ENCODE measurements around the gene VENTX. TPM values are rescaled to one million over a fixed set of nuclear protein-coding genes. Genes with fewer than 3 reads are reported as not detected.

VENTX gene
- total and polyA plus RNA-seq, 2 donors, result 0.09 to 1.5 TPM

DNA sequence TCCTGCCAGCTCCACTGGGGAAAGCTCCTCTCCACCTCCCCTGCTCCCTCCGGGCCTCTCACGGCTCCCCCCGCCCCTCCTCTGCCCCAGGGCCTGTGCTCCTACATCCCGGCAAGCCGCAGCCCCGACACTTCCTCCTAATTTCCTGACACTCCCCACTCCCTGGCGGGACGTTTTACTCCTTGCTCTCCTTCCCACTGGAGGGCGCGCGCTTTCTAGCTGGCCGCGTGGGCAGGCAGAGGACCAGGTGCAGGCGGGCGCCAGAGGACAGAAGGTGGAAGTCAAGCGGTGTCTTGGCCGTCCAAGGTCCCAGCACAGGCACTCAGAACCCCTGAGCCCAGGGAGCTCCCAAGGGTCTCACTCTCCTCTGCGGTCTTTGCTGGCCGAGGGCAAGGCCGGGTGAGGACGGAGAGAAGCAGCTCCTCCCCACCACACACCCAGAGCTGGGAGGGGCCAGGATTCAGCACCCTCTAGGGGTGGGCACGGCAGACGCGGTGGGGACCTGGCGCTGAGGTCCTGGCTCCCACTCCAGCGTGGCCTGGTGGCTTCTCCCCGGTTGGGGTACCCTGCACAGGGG is 19.9 kb downstream of the VENTX start:
- Histone ChIP-seq H3K9me3 (ENCODE audit: control insufficient read depth in 2 of 2, insufficient read depth in 1 of 2, low read length in 1 of 2) (peaks cover 0 to 5% of the 10 kb centered on the region in 2 donors), H3K4me3 (ENCODE audit: low read length in 2 of 2) (peak overlapping the region in 1 of 2 donors; percentile 16), H3K4me1 (ENCODE audit: control insufficient read depth in 2 of 2, insufficient read depth in 2 of 2, low read length in 2 of 2) (peaks cover 26 to 45% of the 10 kb centered on the region in 2 donors), H3K27me3 (ENCODE audit: control insufficient read depth in 2 of 2, insufficient read depth in 1 of 2, low read length in 1 of 2) (peaks cover 0 to 52% of the 10 kb centered on the region in 2 donors), H3K27ac (ENCODE audit: low read depth in 1 of 2, low read length in 1 of 2) (peak overlapping the region in 1 of 2 donors; percentile 39), H3K36me3 (ENCODE audit: control insufficient read depth in 2 of 2, insufficient read depth in 2 of 2, low read length in 1 of 2) (no peaks in the 10 kb centered on the region)
- DNase-seq (ENCODE audit: low read depth in 6 of 9, low spot score in 9 of 9), result peak in 1 of 9 donors; percentile 36
- WGBS, result 2% methylated on average over 27 of the region's 27 CpGs

- peaks cover 0 to 57% of the 10 kb centered on the region in 2 donors for H3K27me3 ChIP-seq (ENCODE audit: control insufficient read depth in 2 of 2, insufficient read depth in 1 of 2, low read length in 1 of 2)
- DNase-seq (ENCODE audit: low read depth in 6 of 9, low spot score in 9 of 9), result peak in 1 of 9 donors; percentile 40
- H3K9me3 ChIP-seq (ENCODE audit: control insufficient read depth in 2 of 2, insufficient read depth in 1 of 2, low read length in 1 of 2), result peaks cover 0 to 5% of the 10 kb centered on the region in 2 donors
- peak overlapping the region in 1 of 2 donors; percentile 39 for H3K27ac ChIP-seq (ENCODE audit: low read depth in 1 of 2, low read length in 1 of 2)
- 25% methylated on average over 21 of the region's 21 CpGs for WGBS
- no peaks in the 10 kb centered on the region for H3K36me3 ChIP-seq (ENCODE audit: control insufficient read depth in 2 of 2, insufficient read depth in 2 of 2, low read length in 1 of 2)
- no peak overlapping the region for H3K4me3 ChIP-seq (ENCODE audit: low read length in 2 of 2)
- H3K4me1 ChIP-seq (ENCODE audit: control insufficient read depth in 2 of 2, insufficient read depth in 2 of 2, low read length in 2 of 2), result peaks cover 26 to 49% of the 10 kb centered on the region in 2 donors
Measured at GRCh38 chr10:133258066-133258817, 20.6 kb downstream of the VENTX start.

GRCh38 chr10:133258818-133259601 is 21.4 kb downstream of the VENTX start:
- H3K27ac ChIP-seq (ENCODE audit: low read depth in 1 of 2, low read length in 1 of 2), result peak overlapping the region; percentile 17 to 62

DNA sequence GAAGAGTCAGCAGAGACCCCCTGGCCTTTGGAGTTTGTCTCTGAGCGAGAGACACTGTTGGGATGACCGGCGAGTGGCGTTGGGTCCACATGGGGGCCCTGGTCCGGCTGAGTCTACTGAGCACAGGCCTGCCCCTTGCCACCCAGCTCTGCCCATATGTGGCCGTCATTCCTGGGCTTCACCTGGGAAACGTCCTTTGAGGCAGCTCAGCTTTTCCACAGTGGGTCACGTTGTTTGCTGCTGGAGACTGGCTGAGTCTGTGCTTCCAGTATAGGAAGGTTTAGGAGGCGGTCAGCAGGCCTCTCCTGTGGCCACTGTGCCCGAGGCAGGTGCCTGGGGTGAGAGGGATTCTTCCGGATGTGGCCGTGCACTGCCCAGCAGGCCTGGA is 21.9 kb downstream of the VENTX start:
- no peak overlapping the region for H3K4me3 ChIP-seq (ENCODE audit: low read length in 2 of 2)
- peak overlapping the region in 1 of 2 donors; percentile 17 for H3K27ac ChIP-seq (ENCODE audit: low read depth in 1 of 2, low read length in 1 of 2)
- WGBS, result 45% methylated on average over 12 of the region's 12 CpGs
- no peaks in the 10 kb centered on the region for H3K36me3 ChIP-seq (ENCODE audit: control insufficient read depth in 2 of 2, insufficient read depth in 2 of 2, low read length in 1 of 2)
- peaks cover 26 to 52% of the 10 kb centered on the region in 2 donors for H3K4me1 ChIP-seq (ENCODE audit: control insufficient read depth in 2 of 2, insufficient read depth in 2 of 2, low read length in 2 of 2)
- H3K27me3 ChIP-seq (ENCODE audit: control insufficient read depth in 2 of 2, insufficient read depth in 1 of 2, low read length in 1 of 2), result peaks cover 0 to 57% of the 10 kb centered on the region in 2 donors
- H3K9me3 ChIP-seq (ENCODE audit: control insufficient read depth in 2 of 2, insufficient read depth in 1 of 2, low read length in 1 of 2), result peaks cover 0 to 5% of the 10 kb centered on the region in 2 donors
- DNase-seq (ENCODE audit: low read depth in 6 of 9, low spot score in 9 of 9), result no peak

More at GRCh38 chr10:133258818-133259601, 21.4 kb downstream of the VENTX start:
- H3K9me3 ChIP-seq (ENCODE audit: control insufficient read depth in 2 of 2, insufficient read depth in 1 of 2, low read length in 1 of 2), result peaks cover 0 to 5% of the 10 kb centered on the region in 2 donors
- peaks cover 26 to 49% of the 10 kb centered on the region in 2 donors for H3K4me1 ChIP-seq (ENCODE audit: control insufficient read depth in 2 of 2, insufficient read depth in 2 of 2, low read length in 2 of 2)
- peaks cover 0 to 57% of the 10 kb centered on the region in 2 donors for H3K27me3 ChIP-seq (ENCODE audit: control insufficient read depth in 2 of 2, insufficient read depth in 1 of 2, low read length in 1 of 2)
- no peaks in the 10 kb centered on the region for H3K36me3 ChIP-seq (ENCODE audit: control insufficient read depth in 2 of 2, insufficient read depth in 2 of 2, low read length in 1 of 2)
- 9% methylated on average over 24 of the region's 24 CpGs for WGBS
- no peak overlapping the region for H3K4me3 ChIP-seq (ENCODE audit: low read length in 2 of 2)
- peak in 3 of 9 donors; percentile 28 to 73 (median 48) for DNase-seq (ENCODE audit: low read depth in 6 of 9, low spot score in 9 of 9)

GRCh38 chr10:133260895-133261725 is 23.5 kb downstream of the VENTX start:
- H3K4me1 ChIP-seq (ENCODE audit: control insufficient read depth in 2 of 2, insufficient read depth in 2 of 2, low read length in 2 of 2), result peaks cover 26 to 52% of the 10 kb centered on the region in 2 donors
- 36% methylated on average over 50 of the region's 50 CpGs for WGBS

GRCh38 chr10:133261726-133262325 is 24.2 kb downstream of the VENTX start:
- peak in 4 of 9 donors; percentile 42 to 67 (median 55) for DNase-seq (ENCODE audit: low read depth in 6 of 9, low spot score in 9 of 9)
- WGBS, result 2% methylated on average over 79 of the region's 79 CpGs
- no peaks in the 10 kb centered on the region for H3K36me3 ChIP-seq (ENCODE audit: control insufficient read depth in 2 of 2, insufficient read depth in 2 of 2, low read length in 1 of 2)
- peaks cover 0 to 43% of the 10 kb centered on the region in 2 donors for H3K27me3 ChIP-seq (ENCODE audit: control insufficient read depth in 2 of 2, insufficient read depth in 1 of 2, low read length in 1 of 2)
- peak overlapping the region; percentile 46 to 85 for H3K4me3 ChIP-seq (ENCODE audit: low read length in 2 of 2)
- H3K9me3 ChIP-seq (ENCODE audit: control insufficient read depth in 2 of 2, insufficient read depth in 1 of 2, low read length in 1 of 2), result peaks cover 0 to 5% of the 10 kb centered on the region in 2 donors
- peaks cover 26 to 52% of the 10 kb centered on the region in 2 donors for H3K4me1 ChIP-seq (ENCODE audit: control insufficient read depth in 2 of 2, insufficient read depth in 2 of 2, low read length in 2 of 2)
- H3K27ac ChIP-seq (ENCODE audit: low read depth in 1 of 2, low read length in 1 of 2), result peak overlapping the region in 1 of 2 donors; percentile 81

More at GRCh38 chr10:133260895-133261725, 23.5 kb downstream of the VENTX start:
- Histone ChIP-seq H3K36me3 (ENCODE audit: control insufficient read depth in 2 of 2, insufficient read depth in 2 of 2, low read length in 1 of 2) (no peaks in the 10 kb centered on the region), H3K4me3 (ENCODE audit: low read length in 2 of 2) (peak overlapping the region; percentile 46 to 85), H3K27me3 (ENCODE audit: control insufficient read depth in 2 of 2, insufficient read depth in 1 of 2, low read length in 1 of 2) (peaks cover 0 to 49% of the 10 kb centered on the region in 2 donors), H3K27ac (ENCODE audit: low read depth in 1 of 2, low read length in 1 of 2) (peak overlapping the region in 1 of 2 donors; percentile 81), H3K9me3 (ENCODE audit: control insufficient read depth in 2 of 2, insufficient read depth in 1 of 2, low read length in 1 of 2) (peaks cover 0 to 5% of the 10 kb centered on the region in 2 donors)
- DNase-seq (ENCODE audit: low read depth in 6 of 9, low spot score in 9 of 9), result peak in 1 of 9 donors; percentile 52

GRCh38 chr10:133262696-133263095 is 25.0 kb downstream of the VENTX start:
- peaks cover 0 to 34% of the 10 kb centered on the region in 2 donors for H3K27me3 ChIP-seq (ENCODE audit: control insufficient read depth in 2 of 2, insufficient read depth in 1 of 2, low read length in 1 of 2)
- DNase-seq (ENCODE audit: low read depth in 6 of 9, low spot score in 9 of 9), result no peak
- no peak overlapping the region for H3K4me3 ChIP-seq (ENCODE audit: low read length in 2 of 2)
- H3K36me3 ChIP-seq (ENCODE audit: control insufficient read depth in 2 of 2, insufficient read depth in 2 of 2, low read length in 1 of 2), result no peaks in the 10 kb centered on the region
- peaks cover 0 to 5% of the 10 kb centered on the region in 2 donors for H3K9me3 ChIP-seq (ENCODE audit: control insufficient read depth in 2 of 2, insufficient read depth in 1 of 2, low read length in 1 of 2)
- H3K4me1 ChIP-seq (ENCODE audit: control insufficient read depth in 2 of 2, insufficient read depth in 2 of 2, low read length in 2 of 2), result peaks cover 23 to 46% of the 10 kb centered on the region in 2 donors
- WGBS, result 94% methylated on average over 14 of the region's 14 CpGs
- H3K27ac ChIP-seq (ENCODE audit: low read depth in 1 of 2, low read length in 1 of 2), result no peak overlapping the region

GRCh38 chr10:133263674-133264073 is 26.0 kb downstream of the VENTX start:
- no peak for DNase-seq (ENCODE audit: low read depth in 6 of 9, low spot score in 9 of 9)

More at GRCh38 chr10:133263674-133264073, 26.0 kb downstream of the VENTX start:
- Histone ChIP-seq H3K4me3 (ENCODE audit: low read length in 2 of 2) (no peak overlapping the region), H3K36me3 (ENCODE audit: control insufficient read depth in 2 of 2, insufficient read depth in 2 of 2, low read length in 1 of 2) (no peaks in the 10 kb centered on the region), H3K27ac (ENCODE audit: low read depth in 1 of 2, low read length in 1 of 2) (no peak overlapping the region), H3K4me1 (ENCODE audit: control insufficient read depth in 2 of 2, insufficient read depth in 2 of 2, low read length in 2 of 2) (peaks cover 13 to 36% of the 10 kb centered on the region in 2 donors), H3K27me3 (ENCODE audit: control insufficient read depth in 2 of 2, insufficient read depth in 1 of 2, low read length in 1 of 2) (peaks cover 0 to 24% of the 10 kb centered on the region in 2 donors), H3K9me3 (ENCODE audit: control insufficient read depth in 2 of 2, insufficient read depth in 1 of 2, low read length in 1 of 2) (peaks cover 0 to 5% of the 10 kb centered on the region in 2 donors)
- WGBS, result 96% methylated on average over 10 of the region's 10 CpGs
